IMR-90 (cell line): ENCODE measurements around the gene DHDH. TPM values are rescaled to one million over a fixed set of nuclear protein-coding genes. Genes with fewer than 3 reads are reported as not detected.

ENCODE experiments used
- ATAC-seq: fragments of 200-7000 bp; cut with Tn5 transposase; 2 replicates; pipeline ENCODE4 v1.9.1; 2020; ENCODE audit warnings: low read depth, mild to moderate bottlenecking, moderate library complexity
- BruUV-seq: library from RNA; stranded (reverse); fragments of 400-500 nt; replicated peaks from 2 replicates; lab custom pipeline; 2021; lab: Mats Ljungman, UMichigan
- CTCF ChIA-PET: fragments of 300-600 bp; formaldehyde crosslinking; extraction: SDS; loops from one replicate; lab custom pipeline; 2021; ENCODE audit warnings: antibody characterized with exemption; lab: Yijun Ruan, JAX
- POLR2A ChIA-PET: fragments of 300-600 bp; sonication (Branson Sonifier 250); formaldehyde crosslinking; loops from one replicate; lab custom pipeline; 2022; ENCODE audit warnings: antibody characterized with exemption; ENCODE audit not compliant: unreplicated experiment; lab: Charles Lee
- DNase-seq: peaks from one replicate; pipeline ENCODE4 v3.0.0; 2013
- H2AFZ ChIP-seq: replicated peaks from 2 replicates; pipeline ENCODE3; 2013; ENCODE audit warnings: low read length, mild to moderate bottlenecking; ENCODE audit not compliant: poor library complexity
- H2AK5ac ChIP-seq: 2 replicates; pipeline ENCODE4 v1.6.1; 2013; ENCODE audit warnings: low read depth, low read length, inconsistent platforms
- H2AK9ac ChIP-seq: replicated peaks from 2 replicates; pipeline ENCODE3; 2013; ENCODE audit warnings: mild to moderate bottlenecking, low read depth, low read length, moderate library complexity; ENCODE audit not compliant: poor library complexity
- H2BK120ac ChIP-seq: 2 replicates; pipeline ENCODE4 v1.6.1; 2013; ENCODE audit warnings: low read depth, low read length, inconsistent platforms
- H2BK15ac ChIP-seq: 3 replicates; pipeline ENCODE4 v1.6.1; 2013; ENCODE audit warnings: low read depth, low read length, inconsistent platforms
- H2BK20ac ChIP-seq: 2 replicates; pipeline ENCODE4 v1.6.1; 2013; ENCODE audit warnings: low read depth, mild to moderate bottlenecking, inconsistent platforms, low read length, moderate library complexity
- H2BK5ac ChIP-seq: 2 replicates; pipeline ENCODE4 v1.6.1; 2013; ENCODE audit warnings: mild to moderate bottlenecking, low read depth, low read length, inconsistent platforms; ENCODE audit not compliant: poor library complexity, severe bottlenecking
- H3K14ac ChIP-seq: replicated peaks from 2 replicates; pipeline ENCODE4 v1.6.1; 2013; ENCODE audit warnings: low read depth, low read length, inconsistent platforms
- H3K18ac ChIP-seq: 2 replicates; pipeline ENCODE4 v1.6.1; 2013; ENCODE audit warnings: low read depth, low read length, control low read depth
- H3K23ac ChIP-seq: 2 replicates; pipeline ENCODE4 v1.6.1; 2013; ENCODE audit warnings: low read depth, low read length, inconsistent platforms
- H3K27ac ChIP-seq: 2 replicates; pipeline ENCODE4 v1.5.1; 2013; ENCODE audit warnings: mild to moderate bottlenecking, control low read depth, low read length; ENCODE audit not compliant: insufficient read depth
- H3K27me3 ChIP-seq: 2 replicates; pipeline ENCODE4 v1.6.1; 2013; ENCODE audit warnings: low read length; ENCODE audit not compliant: control insufficient read depth, insufficient read depth
- H3K36me3 ChIP-seq: 2 replicates; pipeline ENCODE4 v1.6.1; 2013; ENCODE audit warnings: low read length, mixed read lengths; ENCODE audit not compliant: control insufficient read depth, insufficient read depth
- H3K4ac ChIP-seq: 2 replicates; pipeline ENCODE4 v1.6.1; 2013; ENCODE audit warnings: low read depth, low read length, inconsistent platforms
- H3K4me1 ChIP-seq: 2 replicates; pipeline ENCODE4 v1.6.1; 2013; ENCODE audit warnings: low read length, mixed read lengths; ENCODE audit not compliant: control insufficient read depth, insufficient read depth
- H3K4me2 ChIP-seq: 2 replicates; pipeline ENCODE4 v1.6.1; 2013; ENCODE audit warnings: low read depth, mild to moderate bottlenecking, control low read depth, low read length, moderate library complexity
- H3K4me3 ChIP-seq: 2 replicates; pipeline ENCODE4 v1.5.1; 2013; ENCODE audit warnings: low read depth, mild to moderate bottlenecking, control low read depth, low read length, moderate library complexity; ENCODE audit not compliant: insufficient read depth
- H3K56ac ChIP-seq: 2 replicates; pipeline ENCODE4 v1.6.1; 2013; ENCODE audit warnings: low read length, inconsistent platforms; ENCODE audit not compliant: insufficient read depth; ENCODE audit errors: extremely low read depth
- H3K79me1 ChIP-seq, 2 experiments: 2 replicates each; pipeline ENCODE4 v1.6.1; 2013; ENCODE audit warnings: low read length in 2 of 2, inconsistent platforms in 1 of 2, low read depth in 1 of 2
- H3K9ac ChIP-seq: 2 replicates; pipeline ENCODE4 v1.6.1; 2013; ENCODE audit warnings: low read depth, low read length, control low read depth
- H3K9me1 ChIP-seq: 2 replicates; pipeline ENCODE4 v1.6.1; 2013; ENCODE audit warnings: low read length, inconsistent platforms; ENCODE audit not compliant: insufficient read depth
- H3K9me3 ChIP-seq: 2 replicates; pipeline ENCODE4 v1.6.1; 2013; ENCODE audit warnings: low read length; ENCODE audit not compliant: control insufficient read depth, insufficient read depth
- H4K20me1 ChIP-seq: 2 replicates; pipeline ENCODE4 v1.6.1; 2013; ENCODE audit warnings: low read length, inconsistent platforms; ENCODE audit not compliant: insufficient read depth
- H4K5ac ChIP-seq: 2 replicates; pipeline ENCODE4 v1.6.1; 2013; ENCODE audit warnings: mild to moderate bottlenecking, low read depth, low read length, control low read depth
- H4K8ac ChIP-seq, 2 experiments: 2 replicates each; pipeline ENCODE4 v1.6.1; 2013; ENCODE audit warnings: low read depth in 2 of 2, low read length in 2 of 2, control low read depth in 1 of 2, inconsistent platforms in 1 of 2
- H4K91ac ChIP-seq: 2 replicates; pipeline ENCODE4 v1.6.1; 2013; ENCODE audit warnings: low read depth, low read length, inconsistent platforms; ENCODE audit not compliant: insufficient read depth
- BHLHE40 ChIP-seq: fragments of 150-350 bp; IDR thresholded peaks from 2 replicates; pipeline ENCODE4 v1.6.1; 2016; ENCODE audit warnings: mild to moderate bottlenecking, low read depth, low read length
- CEBPB ChIP-seq: IDR thresholded peaks from 2 replicates; pipeline ENCODE4 v1.6.1; 2012; ENCODE audit warnings: low read depth, low read length, improper control_type of control experiment
- CHD1 ChIP-seq: IDR thresholded peaks from 2 replicates; pipeline ENCODE4 v1.6.1; 2012; ENCODE audit warnings: low read depth, low read length, improper control_type of control experiment
- FOS ChIP-seq: fragments of 150-350 bp; IDR thresholded peaks from 2 replicates; pipeline ENCODE4 v1.6.1; 2016; ENCODE audit warnings: low read depth, low read length
- MAFK ChIP-seq: IDR thresholded peaks from 2 replicates; pipeline ENCODE4 v1.6.1; 2012; ENCODE audit warnings: low read depth, low read length, improper control_type of control experiment
- MAZ ChIP-seq: IDR thresholded peaks from 2 replicates; pipeline ENCODE4 v1.6.1; 2012; ENCODE audit warnings: low read depth, mild to moderate bottlenecking, low read length, improper control_type of control experiment, moderate library complexity, borderline replicate concordance
- MXI1 ChIP-seq: IDR thresholded peaks from 2 replicates; pipeline ENCODE4 v1.6.1; 2012; ENCODE audit warnings: low read depth, mild to moderate bottlenecking, low read length, moderate library complexity, borderline replicate concordance
- NFE2L2 ChIP-seq: fragments of 150-350 bp; IDR thresholded peaks from 2 replicates; pipeline ENCODE4 v1.6.1; 2016; ENCODE audit warnings: low read depth, mild to moderate bottlenecking, low read length
- POLR2A ChIP-seq: IDR thresholded peaks from 2 replicates; pipeline ENCODE4 v1.6.1; 2012; ENCODE audit warnings: mild to moderate bottlenecking, low read depth, low read length
- RAD21 ChIP-seq: IDR thresholded peaks from 2 replicates; pipeline ENCODE4 v1.6.1; 2012; ENCODE audit warnings: low read length, improper control_type of control experiment
- RCOR1 ChIP-seq: IDR thresholded peaks from 2 replicates; pipeline ENCODE4 v1.6.1; 2012; ENCODE audit warnings: mild to moderate bottlenecking, low read length, improper control_type of control experiment; ENCODE audit not compliant: insufficient replicate concordance
- RFX5 ChIP-seq: IDR thresholded peaks from 2 replicates; pipeline ENCODE4 v1.8.0; 2012; ENCODE audit warnings: low read depth, mild to moderate bottlenecking, low read length, moderate library complexity
- SMC3 ChIP-seq: fragments of 150-350 bp; IDR thresholded peaks from 2 replicates; pipeline ENCODE4 v1.6.1; 2016; ENCODE audit warnings: low read depth, mild to moderate bottlenecking, antibody characterized with exemption, low read length, moderate library complexity
- WGBS, 2 experiments: methylation state at CpG; one replicate each; pipeline versions ENCODE4 v1.1.5 to v1.1.7; 2013; ENCODE audit warnings: missing lambda C conversion rate in 2 of 2; ENCODE audit not compliant: insufficient read length in 1 of 2; ENCODE audit errors: extremely low coverage in 2 of 2; 5-methylcytosine and 5-hydroxymethylcytosine counted together
- dilution Hi-C: fragments of 300-500 bp; cut with HindIII; formaldehyde crosslinking; loops from one replicate; pipeline ENCODE4 v1.14.3; 2018; ENCODE audit warnings: low sequenced_read_pairs; ENCODE audit not compliant: unreplicated experiment
- in situ Hi-C: fragments of 300-500 bp; cut with MboI; formaldehyde crosslinking; loops from 3 replicates; pipeline ENCODE4 v1.14.3; 2019; ENCODE audit warnings: low sequenced_read_pairs, inconsistent platforms, mixed read lengths
- intact Hi-C: fragments of 100-400 bp; cut with micrococcal nuclease; formaldehyde crosslinking; loops from 2 replicates; pipeline ENCODE4 v1.10.0; 2022
- polyA plus RNA-seq, 3 experiments: library from polyadenylated mRNA; depleted of rRNA; stranded (reverse); fragments of >200 nt; gene quantifications; 2 replicates each; pipeline ENCODE4 v1.2.3, GENCODE V29; 2012; ENCODE audit warnings: low replicate concordance in 1 of 3
- total RNA-seq: library from RNA; depleted of rRNA; stranded (reverse); fragments of >200 nt; gene quantifications from 2 replicates; pipeline ENCODE4 v1.2.3, GENCODE V29; 2012
- TF ChIP-seq, protein P1 (sequence below): fragments of 150-350 bp; IDR thresholded peaks from 2 replicates; pipeline ENCODE4 v1.6.1; 2017; ENCODE audit warnings: mild to moderate bottlenecking, antibody characterized with exemption, low read length, low read depth
- TF ChIP-seq, protein P2 (sequence below): fragments of 150-350 bp; IDR thresholded peaks from 2 replicates; pipeline ENCODE4 v1.6.1; 2016; ENCODE audit warnings: low read depth, mild to moderate bottlenecking, low read length, moderate library complexity, borderline replicate concordance
- TF ChIP-seq, protein P3 (sequence below): conservative IDR thresholded peaks from 2 replicates; pipeline ENCODE4 v1.5.1; 2012; ENCODE audit warnings: mild to moderate bottlenecking, low read depth, low read length, improper control_type of control experiment

Gene DHDH
- total and polyA plus RNA-seq, 2 of the 4 experiments (the other 2 are of a cell fraction): 0.36 to 0.53 TPM

DNA sequence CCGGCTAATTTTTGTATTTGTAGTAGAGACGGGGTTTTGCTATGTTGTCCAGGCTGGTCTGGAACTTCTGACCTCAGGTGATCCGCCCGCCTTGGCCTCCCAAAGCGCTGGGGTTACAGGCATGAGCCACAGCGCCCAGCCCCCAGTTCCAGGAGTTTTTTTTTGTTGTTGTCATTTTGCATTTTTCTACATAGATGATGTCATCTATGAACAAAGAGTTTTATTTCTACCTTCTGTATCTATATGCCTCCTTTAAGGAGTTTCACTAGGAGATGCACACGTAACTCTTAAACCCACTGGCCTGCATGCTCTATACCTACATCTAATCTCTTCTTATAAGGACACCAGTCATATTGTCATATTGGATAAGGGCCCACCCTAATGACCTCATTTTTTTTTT is 4.8 kb downstream of the DHDH start:
- no peak overlapping the region for H3K27ac ChIP-seq
- H2BK15ac ChIP-seq: no peak overlapping the region
- CTCF ChIA-PET: no interaction called here
- intact Hi-C loops: no loop called here
- in situ Hi-C loops: no loop called here
- H2AFZ ChIP-seq: no peak overlapping the region
- no peak overlapping the region for H3K23ac ChIP-seq
- H3K79me1 ChIP-seq: no peaks in the 10 kb centered on the region; a peak in 1 of 4 replicates
- H4K20me1 ChIP-seq: no peaks in the 10 kb centered on the region
- H3K9ac ChIP-seq: no peak overlapping the region
- H3K4me1 ChIP-seq: no peaks in the 10 kb centered on the region
- DNase-seq: no peak
- H2AK9ac ChIP-seq: no peak overlapping the region
- no peak overlapping the region for H2AK5ac ChIP-seq
- no peak overlapping the region for H3K4ac ChIP-seq
- no peak overlapping the region for H3K14ac ChIP-seq
- H3K56ac ChIP-seq: no peak overlapping the region
- no peak overlapping the region for H2BK5ac ChIP-seq
- ATAC-seq: no peak
- WGBS, 2 experiments: 43% methylated on average over 1 of the region's 7 CpGs; no CpG with 5 or more reads in 1 of the 2 experiments
- H3K9me3 ChIP-seq: peaks cover 7% of the 10 kb centered on the region; the same call in 1 of the 2 replicates
- POLR2A ChIA-PET: no interaction called here
- no peak overlapping the region for H2BK20ac ChIP-seq
- H4K8ac ChIP-seq: no peak overlapping the region
- TF ChIP-seq BHLHE40: no peak
- TF ChIP-seq, protein P1, sequence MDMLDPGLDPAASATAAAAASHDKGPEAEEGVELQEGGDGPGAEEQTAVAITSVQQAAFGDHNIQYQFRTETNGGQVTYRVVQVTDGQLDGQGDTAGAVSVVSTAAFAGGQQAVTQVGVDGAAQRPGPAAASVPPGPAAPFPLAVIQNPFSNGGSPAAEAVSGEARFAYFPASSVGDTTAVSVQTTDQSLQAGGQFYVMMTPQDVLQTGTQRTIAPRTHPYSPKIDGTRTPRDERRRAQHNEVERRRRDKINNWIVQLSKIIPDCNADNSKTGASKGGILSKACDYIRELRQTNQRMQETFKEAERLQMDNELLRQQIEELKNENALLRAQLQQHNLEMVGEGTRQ: no peak
- no peak for TF ChIP-seq POLR2A
- no peak for TF ChIP-seq NFE2L2
- no peak for TF ChIP-seq MXI1
- TF ChIP-seq MAFK: no peak
- TF ChIP-seq, protein P2, sequence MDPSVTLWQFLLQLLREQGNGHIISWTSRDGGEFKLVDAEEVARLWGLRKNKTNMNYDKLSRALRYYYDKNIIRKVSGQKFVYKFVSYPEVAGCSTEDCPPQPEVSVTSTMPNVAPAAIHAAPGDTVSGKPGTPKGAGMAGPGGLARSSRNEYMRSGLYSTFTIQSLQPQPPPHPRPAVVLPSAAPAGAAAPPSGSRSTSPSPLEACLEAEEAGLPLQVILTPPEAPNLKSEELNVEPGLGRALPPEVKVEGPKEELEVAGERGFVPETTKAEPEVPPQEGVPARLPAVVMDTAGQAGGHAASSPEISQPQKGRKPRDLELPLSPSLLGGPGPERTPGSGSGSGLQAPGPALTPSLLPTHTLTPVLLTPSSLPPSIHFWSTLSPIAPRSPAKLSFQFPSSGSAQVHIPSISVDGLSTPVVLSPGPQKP: no peak
- no peak for TF ChIP-seq RAD21
- TF ChIP-seq CHD1: no peak
- no peak for TF ChIP-seq CEBPB
- TF ChIP-seq RCOR1: no peak
- TF ChIP-seq, protein P3, sequence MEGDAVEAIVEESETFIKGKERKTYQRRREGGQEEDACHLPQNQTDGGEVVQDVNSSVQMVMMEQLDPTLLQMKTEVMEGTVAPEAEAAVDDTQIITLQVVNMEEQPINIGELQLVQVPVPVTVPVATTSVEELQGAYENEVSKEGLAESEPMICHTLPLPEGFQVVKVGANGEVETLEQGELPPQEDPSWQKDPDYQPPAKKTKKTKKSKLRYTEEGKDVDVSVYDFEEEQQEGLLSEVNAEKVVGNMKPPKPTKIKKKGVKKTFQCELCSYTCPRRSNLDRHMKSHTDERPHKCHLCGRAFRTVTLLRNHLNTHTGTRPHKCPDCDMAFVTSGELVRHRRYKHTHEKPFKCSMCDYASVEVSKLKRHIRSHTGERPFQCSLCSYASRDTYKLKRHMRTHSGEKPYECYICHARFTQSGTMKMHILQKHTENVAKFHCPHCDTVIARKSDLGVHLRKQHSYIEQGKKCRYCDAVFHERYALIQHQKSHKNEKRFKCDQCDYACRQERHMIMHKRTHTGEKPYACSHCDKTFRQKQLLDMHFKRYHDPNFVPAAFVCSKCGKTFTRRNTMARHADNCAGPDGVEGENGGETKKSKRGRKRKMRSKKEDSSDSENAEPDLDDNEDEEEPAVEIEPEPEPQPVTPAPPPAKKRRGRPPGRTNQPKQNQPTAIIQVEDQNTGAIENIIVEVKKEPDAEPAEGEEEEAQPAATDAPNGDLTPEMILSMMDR: no peak
- no peak for TF ChIP-seq RFX5
- TF ChIP-seq MAZ: no peak
- no peak for TF ChIP-seq FOS
- no peak for TF ChIP-seq SMC3
- H3K9me1 ChIP-seq: no peaks in the 10 kb centered on the region
- H3K27me3 ChIP-seq: no peaks in the 10 kb centered on the region
- no peak overlapping the region for H2BK120ac ChIP-seq
- no peak overlapping the region for H3K18ac ChIP-seq
- H3K4me3 ChIP-seq: no peak overlapping the region
- H4K91ac ChIP-seq: no peak overlapping the region
- no peaks in the 10 kb centered on the region for H3K36me3 ChIP-seq
- no peak overlapping the region for H4K5ac ChIP-seq
- dilution Hi-C loops: no loop called here
- H3K4me2 ChIP-seq: no peak overlapping the region
- BruUV-seq: no TSS peak
